Neural cell (in vitro differentiated cells): Measurements from ENCODE around the gene ARPC1B. TPM values are rescaled to one million over a fixed set of nuclear protein-coding genes. Genes with fewer than 3 reads are reported as not detected.

Experiments
- H2AFZ ChIP-seq: fragments of 200-600, 300-800 bp; sonication (generic), shearing (Covaris generic); 2 replicates; pipeline ENCODE4 v1.6.0; 2014; ENCODE audit warnings: low read depth, mild to moderate bottlenecking, antibody characterized with exemption, low read length, moderate library complexity
- H3F3A ChIP-seq: fragments of 200-600 bp; shearing (Covaris generic); 2 replicates; pipeline ENCODE4 v1.6.1; 2016; ENCODE audit warnings: mild to moderate bottlenecking, moderate library complexity, mixed read lengths, antibody characterized with exemption, low read length; ENCODE audit not compliant: insufficient read depth, poor library complexity, severe bottlenecking
- H3K27ac ChIP-seq: fragments of 200-600, 300-800 bp; sonication (generic), shearing (Covaris generic); 2 replicates; pipeline ENCODE4 v1.5.1; 2014; ENCODE audit warnings: mild to moderate bottlenecking, low read length, moderate library complexity
- H3K27me3 ChIP-seq: fragments of 300-800, 200-600 bp; sonication (generic), shearing (Covaris generic); 2 replicates; pipeline ENCODE4 v1.6.0; 2014; ENCODE audit warnings: mild to moderate bottlenecking, low read depth, low read length, moderate library complexity; ENCODE audit not compliant: insufficient read depth
- H3K36me3 ChIP-seq: fragments of 300-800, 200-600 bp; sonication (generic), shearing (Covaris generic); 2 replicates; pipeline ENCODE4 v1.5.1; 2014; ENCODE audit warnings: mild to moderate bottlenecking, antibody characterized with exemption, low read length, moderate library complexity; ENCODE audit not compliant: insufficient read depth
- H3K4me2 ChIP-seq: fragments of 300-800, 200-600 bp; sonication (generic), shearing (Covaris generic); 2 replicates; pipeline ENCODE4 v1.6.0; 2014; ENCODE audit warnings: mild to moderate bottlenecking, low read length
- H3K4me3 ChIP-seq: fragments of 300-800, 200-600 bp; sonication (generic), shearing (Covaris generic); 2 replicates; pipeline ENCODE4 v1.5.1; 2014; ENCODE audit warnings: mild to moderate bottlenecking, low read length, moderate library complexity
- H3K79me2 ChIP-seq: fragments of 200-600 bp; shearing (Covaris generic); replicated peaks from 2 replicates; pipeline ENCODE4 v1.6.0; 2014; ENCODE audit warnings: mild to moderate bottlenecking, low read length, moderate library complexity; ENCODE audit not compliant: insufficient read depth
- H3K9ac ChIP-seq: fragments of 300-800, 200-600 bp; sonication (generic), shearing (Covaris generic); 2 replicates; pipeline ENCODE4 v1.6.1; 2016; ENCODE audit warnings: mild to moderate bottlenecking, low read length, mixed read lengths
- H3K9me2 ChIP-seq: fragments of 200-600 bp; shearing (Covaris generic); 2 replicates; pipeline ENCODE4 v1.6.1; 2016; ENCODE audit warnings: mild to moderate bottlenecking, low read length, mixed read lengths; ENCODE audit not compliant: insufficient read depth
- H3K9me3 ChIP-seq: fragments of 200-600, 300-800 bp; sonication (generic), shearing (Covaris generic); 2 replicates; pipeline ENCODE4 v1.6.1; 2016; ENCODE audit warnings: mild to moderate bottlenecking, mixed run types, low read length, moderate library complexity, mixed read lengths
- H4K20me1 ChIP-seq: fragments of 200-600 bp; shearing (Covaris generic); 2 replicates; pipeline ENCODE4 v1.6.1; 2016; ENCODE audit warnings: mild to moderate bottlenecking, mixed run types; ENCODE audit not compliant: insufficient read depth
- EP300 ChIP-seq: fragments of 450-650 bp; conservative IDR thresholded peaks from 2 replicates; pipeline ENCODE4 v1.6.1; 2014; ENCODE audit warnings: antibody characterized with exemption, mild to moderate bottlenecking, moderate library complexity; ENCODE audit not compliant: poor library complexity, severe bottlenecking
- MXI1 ChIP-seq: fragments of 450-650 bp; conservative IDR thresholded peaks from 2 replicates; pipeline ENCODE4 v1.6.1; 2014; ENCODE audit warnings: antibody characterized with exemption, mild to moderate bottlenecking; ENCODE audit not compliant: poor library complexity, severe bottlenecking
- RAD21 ChIP-seq: fragments of 450-650 bp; conservative IDR thresholded peaks from 2 replicates; pipeline ENCODE4 v1.6.1; 2014; ENCODE audit warnings: antibody characterized with exemption, mild to moderate bottlenecking, moderate library complexity
- SMC3 ChIP-seq: fragments of 450-650 bp; conservative IDR thresholded peaks from 2 replicates; pipeline ENCODE4 v1.6.1; 2014; ENCODE audit warnings: antibody characterized with exemption, mild to moderate bottlenecking, moderate library complexity; ENCODE audit not compliant: poor library complexity
- TAF1 ChIP-seq: IDR thresholded peaks from 2 replicates; pipeline ENCODE4 v1.6.1; 2012; ENCODE audit warnings: low read depth
- polyA plus RNA-seq: library from polyadenylated mRNA; depleted of rRNA; stranded (reverse); fragments of >200 nt; gene quantifications from 2 replicates; pipeline ENCODE4 v1.2.3, GENCODE V29; 2014
- TF ChIP-seq, protein P1 (sequence below): fragments of 450-650 bp; IDR thresholded peaks from 2 replicates; pipeline ENCODE4 v1.5.1; 2014; ENCODE audit warnings: antibody characterized with exemption, mild to moderate bottlenecking, moderate library complexity; ENCODE audit not compliant: poor library complexity, severe bottlenecking
- TF ChIP-seq, protein P2 (sequence below): IDR thresholded peaks from 2 replicates; pipeline ENCODE4 v1.6.1; 2012; ENCODE audit warnings: borderline replicate concordance

Gene ARPC1B
- polyA plus RNA-seq, 1 donor from 2014 or later: 1.7 TPM

DNA sequence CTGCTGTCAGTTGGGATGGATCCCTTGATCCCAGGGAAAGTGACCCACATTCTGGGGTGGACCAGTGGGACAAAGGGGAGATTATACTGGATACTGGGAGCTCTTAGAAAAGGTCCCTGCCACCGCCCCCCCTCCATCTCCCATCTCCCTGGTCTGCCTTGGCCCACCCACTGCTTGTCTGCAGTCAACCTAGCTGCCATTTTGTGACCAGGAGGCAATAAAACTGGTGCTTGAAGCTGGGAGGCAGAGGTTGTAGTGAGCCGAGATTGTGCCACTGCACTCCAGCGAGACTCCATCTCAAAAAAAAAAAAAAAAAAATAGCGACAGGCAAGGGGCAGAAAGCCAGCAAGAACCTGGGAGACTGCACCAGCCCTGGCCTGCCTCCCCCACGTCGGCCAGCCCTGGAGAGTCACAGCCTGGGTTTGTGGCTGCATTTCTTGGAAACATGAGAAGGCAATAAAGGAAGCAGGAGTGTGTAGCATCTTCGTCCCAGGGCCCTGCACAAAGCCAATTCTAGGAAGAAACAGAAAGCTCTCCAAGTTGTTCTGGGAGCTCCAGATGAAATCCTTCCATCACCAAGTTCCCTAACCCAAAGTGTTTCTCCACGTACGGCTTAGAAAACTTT lies 4.7 kb upstream of the ARPC1B start (continued):
- TF ChIP-seq, protein P1, sequence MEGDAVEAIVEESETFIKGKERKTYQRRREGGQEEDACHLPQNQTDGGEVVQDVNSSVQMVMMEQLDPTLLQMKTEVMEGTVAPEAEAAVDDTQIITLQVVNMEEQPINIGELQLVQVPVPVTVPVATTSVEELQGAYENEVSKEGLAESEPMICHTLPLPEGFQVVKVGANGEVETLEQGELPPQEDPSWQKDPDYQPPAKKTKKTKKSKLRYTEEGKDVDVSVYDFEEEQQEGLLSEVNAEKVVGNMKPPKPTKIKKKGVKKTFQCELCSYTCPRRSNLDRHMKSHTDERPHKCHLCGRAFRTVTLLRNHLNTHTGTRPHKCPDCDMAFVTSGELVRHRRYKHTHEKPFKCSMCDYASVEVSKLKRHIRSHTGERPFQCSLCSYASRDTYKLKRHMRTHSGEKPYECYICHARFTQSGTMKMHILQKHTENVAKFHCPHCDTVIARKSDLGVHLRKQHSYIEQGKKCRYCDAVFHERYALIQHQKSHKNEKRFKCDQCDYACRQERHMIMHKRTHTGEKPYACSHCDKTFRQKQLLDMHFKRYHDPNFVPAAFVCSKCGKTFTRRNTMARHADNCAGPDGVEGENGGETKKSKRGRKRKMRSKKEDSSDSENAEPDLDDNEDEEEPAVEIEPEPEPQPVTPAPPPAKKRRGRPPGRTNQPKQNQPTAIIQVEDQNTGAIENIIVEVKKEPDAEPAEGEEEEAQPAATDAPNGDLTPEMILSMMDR: no peak
- no peak for TF ChIP-seq SMC3
- no peak for TF ChIP-seq RAD21

DNA sequence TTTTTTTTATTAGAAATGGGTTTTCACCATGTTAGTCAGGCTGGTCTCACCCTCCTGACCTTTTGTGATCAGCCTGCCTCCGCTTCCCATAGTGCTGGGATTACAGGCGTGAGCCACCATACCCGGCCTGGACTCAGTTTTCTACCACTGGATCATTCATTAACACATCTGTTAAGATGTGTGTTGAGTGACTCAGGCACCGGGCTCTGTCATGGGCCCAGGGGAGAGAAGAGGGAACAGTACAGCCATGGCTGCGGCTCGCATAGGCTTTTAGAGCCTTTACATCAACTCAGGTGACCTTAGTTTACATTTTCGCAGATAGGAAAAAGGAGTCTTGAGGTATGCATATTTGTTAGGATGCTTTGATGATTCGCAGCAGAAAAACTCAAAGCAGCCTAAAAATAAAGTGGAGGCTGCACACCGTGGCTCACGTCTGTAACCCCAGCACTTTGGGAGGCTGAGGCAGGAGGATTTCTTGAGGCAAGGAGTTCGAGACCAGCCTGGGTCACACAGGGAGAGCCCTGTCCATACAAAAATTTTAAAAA lies 3.1 kb upstream of the ARPC1B start:
- no peaks in the 10 kb centered on the region for H4K20me1 ChIP-seq
- no peak overlapping the region for H2AFZ ChIP-seq
- no peaks in the 10 kb centered on the region for H3K79me2 ChIP-seq

More for the DNA sequence above, 3.1 kb upstream of the ARPC1B start:
- H3K36me3 ChIP-seq: no peaks in the 10 kb centered on the region
- TF ChIP-seq TAF1 (no peak), EP300 (no peak), SMC3 (no peak), MXI1 (no peak)
- TF ChIP-seq, protein P2, sequence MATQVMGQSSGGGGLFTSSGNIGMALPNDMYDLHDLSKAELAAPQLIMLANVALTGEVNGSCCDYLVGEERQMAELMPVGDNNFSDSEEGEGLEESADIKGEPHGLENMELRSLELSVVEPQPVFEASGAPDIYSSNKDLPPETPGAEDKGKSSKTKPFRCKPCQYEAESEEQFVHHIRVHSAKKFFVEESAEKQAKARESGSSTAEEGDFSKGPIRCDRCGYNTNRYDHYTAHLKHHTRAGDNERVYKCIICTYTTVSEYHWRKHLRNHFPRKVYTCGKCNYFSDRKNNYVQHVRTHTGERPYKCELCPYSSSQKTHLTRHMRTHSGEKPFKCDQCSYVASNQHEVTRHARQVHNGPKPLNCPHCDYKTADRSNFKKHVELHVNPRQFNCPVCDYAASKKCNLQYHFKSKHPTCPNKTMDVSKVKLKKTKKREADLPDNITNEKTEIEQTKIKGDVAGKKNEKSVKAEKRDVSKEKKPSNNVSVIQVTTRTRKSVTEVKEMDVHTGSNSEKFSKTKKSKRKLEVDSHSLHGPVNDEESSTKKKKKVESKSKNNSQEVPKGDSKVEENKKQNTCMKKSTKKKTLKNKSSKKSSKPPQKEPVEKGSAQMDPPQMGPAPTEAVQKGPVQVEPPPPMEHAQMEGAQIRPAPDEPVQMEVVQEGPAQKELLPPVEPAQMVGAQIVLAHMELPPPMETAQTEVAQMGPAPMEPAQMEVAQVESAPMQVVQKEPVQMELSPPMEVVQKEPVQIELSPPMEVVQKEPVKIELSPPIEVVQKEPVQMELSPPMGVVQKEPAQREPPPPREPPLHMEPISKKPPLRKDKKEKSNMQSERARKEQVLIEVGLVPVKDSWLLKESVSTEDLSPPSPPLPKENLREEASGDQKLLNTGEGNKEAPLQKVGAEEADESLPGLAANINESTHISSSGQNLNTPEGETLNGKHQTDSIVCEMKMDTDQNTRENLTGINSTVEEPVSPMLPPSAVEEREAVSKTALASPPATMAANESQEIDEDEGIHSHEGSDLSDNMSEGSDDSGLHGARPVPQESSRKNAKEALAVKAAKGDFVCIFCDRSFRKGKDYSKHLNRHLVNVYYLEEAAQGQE: no peak
- TF ChIP-seq, protein P1: no peak
- H3K4me3 ChIP-seq: no peak overlapping the region
- H3K9me3 ChIP-seq: no peaks in the 10 kb centered on the region
- no peaks in the 10 kb centered on the region for H3F3A ChIP-seq
- no peak overlapping the region for H3K27ac ChIP-seq
- no peak overlapping the region for H3K4me2 ChIP-seq
- peaks cover 10% of the 10 kb centered on the region for H3K27me3 ChIP-seq
- H3K9ac ChIP-seq: no peak overlapping the region
- H3K9me2 ChIP-seq: no peaks in the 10 kb centered on the region
